Neuron (in vitro differentiated cells): Measurements from ENCODE around the gene PTPRH.
"Not testable (repeated sequence)": the region's sequence is repeated elsewhere in the genome, so short reads cannot be mapped to it uniquely, and the experiment has no call there.

Experiments
- H2AFZ ChIP-seq: one replicate; pipeline ENCODE4 v1.6.1; 2013; ENCODE audit warnings: low read depth, mild to moderate bottlenecking, inconsistent platforms, low read length, moderate library complexity
- H3K27me3 ChIP-seq: one replicate; pipeline ENCODE4 v1.6.1; 2013; ENCODE audit warnings: low read length; ENCODE audit not compliant: insufficient read depth
- H3K36me3 ChIP-seq: one replicate; pipeline ENCODE4 v1.6.1; 2013; ENCODE audit warnings: low read length; ENCODE audit not compliant: insufficient read depth
- H3K4me1 ChIP-seq: one replicate; pipeline ENCODE4 v1.6.1; 2013; ENCODE audit warnings: low read length; ENCODE audit not compliant: insufficient read depth
- H3K4me3 ChIP-seq: 2 replicates; pipeline ENCODE4 v1.5.1; 2013; ENCODE audit warnings: mild to moderate bottlenecking, low read length, moderate library complexity
- H3K9me3 ChIP-seq: one replicate; pipeline ENCODE4 v1.6.1; 2013; ENCODE audit warnings: low read length

Gene PTPRH

GRCh38 chr19:55175117-55175867 lies 34.0 kb downstream of the PTPRH start:
- Histone ChIP-seq H3K4me1 (peaks cover 16% of the 10 kb centered on the region), H3K9me3 (peaks cover 8% of the 10 kb centered on the region), H2AFZ (no peak overlapping the region), H3K36me3 (no peaks in the 10 kb centered on the region), H3K27me3 (peaks cover 5% of the 10 kb centered on the region), H3K4me3 (no peak overlapping the region)

GRCh38 chr19:55174425-55175116 lies 34.7 kb downstream of the PTPRH start:
- Histone ChIP-seq H3K36me3 (no peaks in the 10 kb centered on the region), H3K27me3 (peaks cover 3% of the 10 kb centered on the region), H2AFZ (no peak overlapping the region), H3K4me1 (peaks cover 13% of the 10 kb centered on the region), H3K4me3 (no peak overlapping the region), H3K9me3 (peaks cover 8% of the 10 kb centered on the region)

DNA sequence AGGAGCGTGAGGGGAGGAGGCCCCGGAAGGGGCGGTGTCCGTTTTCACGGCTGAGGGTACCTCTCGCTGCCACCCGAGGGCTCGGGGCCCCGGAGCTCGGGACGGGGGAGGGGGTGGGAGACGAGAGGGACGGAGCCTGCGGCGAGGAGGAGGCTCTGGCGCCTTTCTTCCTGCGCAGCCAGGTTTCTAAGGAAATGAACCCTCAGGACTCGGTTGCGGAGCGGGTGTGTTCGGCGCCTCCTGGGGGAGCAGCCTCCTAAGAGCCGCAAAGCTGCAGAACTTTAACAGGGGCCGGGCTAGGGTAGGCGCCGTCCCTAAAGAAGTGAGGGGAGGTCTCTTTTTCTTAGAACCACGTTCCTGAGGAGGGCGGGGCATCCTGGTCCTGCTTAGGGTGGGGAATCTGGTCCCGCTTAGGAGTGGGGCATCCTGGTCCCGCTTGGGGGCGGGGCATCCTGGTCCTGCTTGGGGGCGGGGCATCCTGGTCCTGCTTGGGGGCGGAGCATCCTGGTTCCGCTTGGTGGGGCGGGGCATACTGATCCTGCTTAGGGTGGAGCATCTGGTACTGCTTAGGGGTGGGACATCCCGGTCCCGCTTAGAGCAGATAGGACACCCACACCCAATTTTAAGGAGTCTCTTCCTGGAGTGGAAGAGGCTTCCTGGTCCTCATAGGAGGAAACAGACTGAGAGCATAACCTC lies 35.4 kb downstream of the PTPRH start:
- H2AFZ ChIP-seq, result peak overlapping the region; percentile 63
- H3K4me3 ChIP-seq, result peak overlapping the region; percentile 34
- peaks cover 7% of the 10 kb centered on the region for H3K27me3 ChIP-seq
- peaks cover 9% of the 10 kb centered on the region for H3K4me1 ChIP-seq
- no peaks in the 10 kb centered on the region for H3K36me3 ChIP-seq
- H3K9me3 ChIP-seq, result peaks cover 8% of the 10 kb centered on the region

DNA sequence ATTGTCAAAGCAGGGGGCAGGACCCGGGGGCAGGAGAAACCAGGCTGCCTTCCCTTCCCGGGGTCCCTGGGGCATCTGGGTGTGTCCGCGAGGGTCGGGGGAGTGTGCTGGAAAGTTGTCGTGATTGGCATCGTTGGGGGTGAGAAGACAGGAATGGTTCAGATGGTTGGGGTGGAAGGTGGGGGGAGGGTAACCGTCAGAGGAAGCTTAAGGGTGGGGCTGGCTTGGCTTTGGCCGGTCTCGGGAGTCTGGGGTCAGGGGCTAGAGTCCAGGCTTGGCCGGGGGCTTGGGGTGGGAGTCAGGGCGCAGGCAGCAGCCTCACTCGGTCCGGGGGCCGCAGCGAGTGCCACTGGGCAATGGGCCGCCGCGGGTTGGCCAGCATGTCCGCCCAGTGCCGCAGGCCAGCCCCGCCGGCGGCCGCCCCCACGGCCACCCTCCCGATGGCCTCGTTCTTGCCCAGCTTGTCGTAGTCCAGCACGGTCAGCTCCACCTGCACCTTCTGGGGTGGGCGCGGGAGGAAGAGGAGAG lies 36.1 kb downstream of the PTPRH start:
- Histone ChIP-seq H2AFZ (peak overlapping the region; percentile 63), H3K36me3 (no peaks in the 10 kb centered on the region), H3K27me3 (peaks cover 7% of the 10 kb centered on the region), H3K4me3 (peak overlapping the region; percentile 34), H3K4me1 (peaks cover 6% of the 10 kb centered on the region), H3K9me3 (peaks cover 8% of the 10 kb centered on the region)

DNA sequence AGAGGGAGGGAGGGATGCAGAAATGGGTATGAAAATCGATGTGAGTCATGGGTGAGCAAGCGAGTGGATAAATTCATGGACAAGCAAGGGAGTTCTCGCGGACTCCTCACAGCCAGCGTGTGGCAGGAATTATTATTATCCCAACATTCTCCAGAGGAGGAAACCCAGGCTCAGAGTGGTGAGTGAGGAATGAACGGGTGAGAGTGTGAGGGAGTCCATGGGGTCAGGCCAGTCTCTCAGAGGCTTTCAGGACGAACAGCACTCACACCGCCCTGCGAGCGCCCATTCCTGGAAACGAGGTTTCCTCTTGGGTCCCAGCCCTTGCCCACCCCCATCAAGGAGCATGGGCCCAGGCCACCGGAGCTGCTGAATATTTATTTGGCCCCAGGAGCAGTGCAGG lies 36.6 kb downstream of the PTPRH start:
- H3K4me1 ChIP-seq, result peaks cover 6% of the 10 kb centered on the region
- H3K4me3 ChIP-seq, result no peak overlapping the region
- H2AFZ ChIP-seq, result no peak overlapping the region
- no peaks in the 10 kb centered on the region for H3K36me3 ChIP-seq
- peaks cover 8% of the 10 kb centered on the region for H3K9me3 ChIP-seq
- H3K27me3 ChIP-seq, result peaks cover 7% of the 10 kb centered on the region

DNA sequence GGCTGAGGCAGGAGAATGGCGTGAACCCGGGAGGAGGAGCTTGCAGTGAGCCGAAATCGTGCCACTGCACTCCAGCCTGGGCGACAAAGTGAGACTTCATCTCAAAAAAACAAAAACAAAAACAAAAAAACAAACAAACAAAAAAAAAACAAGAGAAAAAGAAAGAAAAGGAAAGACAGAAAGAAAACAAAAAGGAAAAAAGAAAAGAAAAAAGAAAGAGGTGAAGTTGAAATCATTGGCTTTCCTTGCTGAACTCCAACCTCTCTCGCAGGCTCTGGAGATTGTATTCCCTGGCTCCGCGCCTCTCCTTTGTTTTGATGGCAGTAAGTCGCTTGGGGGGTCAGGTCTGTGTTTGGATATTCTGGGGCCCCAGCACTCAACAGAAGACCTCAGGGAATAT lies 37.0 kb downstream of the PTPRH start:
- not testable (repeated sequence) for H3K9me3 ChIP-seq, H3K27me3 ChIP-seq, H2AFZ ChIP-seq, H3K4me1 ChIP-seq, H3K36me3 ChIP-seq, H3K4me3 ChIP-seq

DNA sequence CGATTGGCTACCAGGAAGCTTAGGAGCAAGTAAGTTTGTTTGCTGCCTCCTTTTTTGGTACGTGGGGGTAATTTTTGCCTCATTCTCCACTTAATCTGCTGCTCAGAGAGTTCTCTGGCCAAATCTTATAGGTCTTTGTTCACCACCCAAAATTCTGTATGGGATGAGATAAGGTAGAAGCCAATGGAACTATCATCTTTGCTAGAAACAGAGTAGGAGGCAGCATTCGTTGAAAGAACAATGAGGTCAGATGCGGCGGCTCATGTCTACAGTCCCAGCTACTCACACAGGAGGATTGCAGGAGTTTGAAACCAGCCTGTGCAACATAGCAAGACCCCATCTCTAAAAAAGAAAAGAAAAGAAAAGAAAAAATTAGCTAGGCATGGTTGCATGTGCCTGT lies 37.9 kb downstream of the PTPRH start:
- peaks cover 12% of the 10 kb centered on the region for H3K4me1 ChIP-seq
- peaks cover 7% of the 10 kb centered on the region for H3K27me3 ChIP-seq
- no peaks in the 10 kb centered on the region for H3K36me3 ChIP-seq
- no peak overlapping the region for H2AFZ ChIP-seq
- H3K9me3 ChIP-seq, result peaks cover 8% of the 10 kb centered on the region
- H3K4me3 ChIP-seq, result no peak overlapping the region

DNA sequence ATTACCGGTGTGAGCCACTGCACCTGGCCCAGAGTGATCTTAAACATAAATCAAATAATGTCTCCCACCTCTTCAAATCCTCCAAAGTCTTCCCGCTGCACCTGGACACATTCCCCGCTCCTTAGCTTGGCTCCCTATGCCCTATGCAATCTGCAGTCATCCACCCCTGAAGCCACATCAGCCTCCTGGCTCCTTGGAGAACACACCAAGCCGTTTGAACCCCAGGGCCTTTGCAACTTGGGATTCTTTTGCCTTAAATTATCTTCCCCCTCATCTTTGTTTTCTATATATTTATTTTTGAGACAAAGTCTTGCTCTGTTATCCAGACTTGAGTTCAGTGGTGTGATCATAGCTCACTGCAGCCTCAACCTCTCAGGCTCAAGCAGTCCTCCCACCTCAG lies 40.2 kb downstream of the PTPRH start:
- H3K4me3 ChIP-seq, result no peak overlapping the region
- H3K27me3 ChIP-seq, result peaks cover 7% of the 10 kb centered on the region
- H3K4me1 ChIP-seq, result peaks cover 12% of the 10 kb centered on the region
- H3K9me3 ChIP-seq, result no peaks in the 10 kb centered on the region
- no peaks in the 10 kb centered on the region for H3K36me3 ChIP-seq
- H2AFZ ChIP-seq, result no peak overlapping the region

DNA sequence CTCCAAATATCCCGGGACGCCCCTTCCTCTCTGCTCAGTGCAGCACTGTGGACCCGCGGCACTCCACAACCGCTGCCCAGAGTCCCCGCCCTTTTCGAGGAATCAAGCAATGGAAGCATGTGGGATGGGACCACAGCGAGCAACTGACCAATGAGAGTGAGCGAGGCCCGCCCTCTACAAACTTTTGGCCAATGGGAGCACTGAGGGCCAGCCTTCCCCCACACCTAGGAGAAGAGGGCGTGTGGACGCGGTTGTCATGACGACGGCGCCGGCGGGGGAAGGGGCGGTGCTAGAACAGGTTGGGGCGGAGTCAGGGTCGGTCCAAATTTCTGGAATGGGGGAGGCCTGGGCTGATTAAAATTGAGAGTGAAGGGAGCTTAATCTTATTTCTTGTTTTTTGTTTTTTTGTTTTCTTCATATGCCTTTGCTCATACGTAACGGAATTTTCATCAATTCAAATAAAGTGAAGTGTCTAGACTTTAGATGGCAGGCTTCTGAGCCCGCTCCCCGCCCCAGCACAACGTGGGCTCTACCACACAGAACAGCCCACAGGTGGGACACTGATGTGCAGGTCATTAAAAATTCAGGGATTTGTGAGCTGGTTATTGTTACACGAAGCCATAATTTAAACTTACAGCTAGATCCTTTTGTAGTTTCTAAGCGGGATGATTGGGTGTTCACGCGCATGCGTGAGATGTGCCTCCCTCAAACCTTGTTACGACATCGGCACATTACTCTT lies 42.6 kb downstream of the PTPRH start, which contains the start of gene DNAAF3:
Gene DNAAF3 (minus strand): TSS at position 84 of the 739 bp plus-strand sequence. CDS start 200 bp downstream, outside the sequence.
- Histone ChIP-seq H3K4me1 (peaks cover 6% of the 10 kb centered on the region), H3K4me3 (peak within 1 kb of the TSS; percentile 55), H3K9me3 (no peaks in the 10 kb centered on the region), H2AFZ (peak within 1 kb of the TSS; percentile 35), H3K27me3 (peaks cover 9% of the 10 kb centered on the region), H3K36me3 (no peaks in the 10 kb centered on the region)

DNA sequence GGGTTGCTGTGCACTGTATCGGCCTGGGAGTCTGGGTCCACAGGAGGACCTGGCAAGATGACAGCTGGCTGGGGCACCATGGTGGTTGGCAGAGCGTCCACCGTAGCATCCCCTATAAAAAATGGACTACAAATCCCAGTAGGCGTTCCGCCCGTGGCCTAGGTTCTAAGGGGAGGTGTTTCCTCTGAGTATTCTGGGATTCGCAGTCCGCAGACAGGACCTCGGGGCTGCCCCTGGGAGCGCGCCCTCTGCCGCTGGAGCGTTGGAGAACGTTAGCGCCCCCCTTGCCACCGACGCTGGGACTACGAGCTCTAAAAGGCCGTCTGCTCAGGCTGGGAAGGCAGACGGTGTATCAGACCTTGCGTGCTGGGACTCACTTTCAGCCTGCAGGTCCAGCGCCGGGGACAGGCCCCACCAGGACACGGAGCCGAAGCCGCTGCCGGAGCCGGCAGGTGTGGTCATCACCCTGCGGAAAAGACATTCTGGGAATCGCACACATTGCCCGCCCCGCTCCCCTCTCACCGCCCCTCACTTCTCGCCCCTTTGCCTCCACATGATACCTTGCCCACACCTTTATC lies 43.3 kb downstream of the PTPRH start:
- Histone ChIP-seq H3K27me3 (peaks cover 13% of the 10 kb centered on the region), H3K36me3 (no peaks in the 10 kb centered on the region), H2AFZ (no peak overlapping the region), H3K9me3 (no peaks in the 10 kb centered on the region), H3K4me3 (peak overlapping the region; percentile 55), H3K4me1 (peaks cover 6% of the 10 kb centered on the region)

- H2AFZ ChIP-seq, result no peak overlapping the region
- peaks cover 2% of the 10 kb centered on the region for H3K4me1 ChIP-seq
- H3K4me3 ChIP-seq, result no peak overlapping the region
- H3K9me3 ChIP-seq, result no peaks in the 10 kb centered on the region
- peaks cover 35% of the 10 kb centered on the region for H3K27me3 ChIP-seq
- no peaks in the 10 kb centered on the region for H3K36me3 ChIP-seq
Measured at GRCh38 chr19:55161571-55162322, 47.6 kb downstream of the PTPRH start.

DNA sequence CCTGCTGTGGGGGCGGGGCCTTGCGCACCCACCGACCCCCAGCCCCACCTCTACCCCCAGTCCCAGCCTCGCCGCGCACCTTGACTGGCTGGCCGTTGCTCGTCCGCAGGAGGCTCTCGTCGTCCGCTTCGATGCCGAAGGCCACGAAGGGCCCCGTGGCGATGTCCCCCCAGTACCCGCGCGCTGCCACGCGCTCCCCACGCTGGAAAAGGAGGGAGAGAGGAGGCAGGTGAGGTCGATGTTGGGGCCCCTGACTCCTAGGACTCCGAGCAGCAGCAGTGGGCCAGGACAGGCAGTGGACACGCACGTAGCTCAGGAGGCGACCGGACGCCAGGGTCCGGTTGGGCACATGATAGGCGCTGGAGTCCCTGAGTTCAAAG lies 48.3 kb downstream of the PTPRH start:
- no peaks in the 10 kb centered on the region for H3K36me3 ChIP-seq
- H3K27me3 ChIP-seq, result peaks cover 38% of the 10 kb centered on the region
- H3K9me3 ChIP-seq, result no peaks in the 10 kb centered on the region
- no peak overlapping the region for H2AFZ ChIP-seq
- no peak overlapping the region for H3K4me3 ChIP-seq
- peaks cover 4% of the 10 kb centered on the region for H3K4me1 ChIP-seq
